ENCODE measurements around the gene FAM163A.
"Not testable (repeated sequence)": the region's sequence is repeated elsewhere in the genome, so short reads cannot be mapped to it uniquely, and the experiment has no call there.

Gene FAM163A

DNA sequence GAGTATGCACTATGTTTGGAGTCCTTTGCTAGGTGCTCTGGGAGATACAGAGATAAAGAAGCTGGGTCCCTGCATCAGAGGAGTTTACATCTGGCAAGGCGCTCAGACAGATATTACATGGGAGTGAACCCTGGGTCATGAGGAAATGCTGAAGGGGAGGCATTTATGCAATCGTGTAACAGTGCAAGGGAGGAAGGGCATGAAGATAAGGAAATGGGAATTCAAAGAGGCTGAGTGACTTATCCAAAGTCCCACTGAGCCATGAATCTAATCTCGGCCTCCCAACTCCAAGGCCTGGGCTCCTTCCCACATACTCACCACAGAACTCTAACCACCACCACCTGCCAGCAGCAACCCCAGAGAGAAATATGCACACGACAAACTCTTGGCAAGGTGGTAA, 51.6 kb downstream of the FAM163A start:
- DNase-seq = no peak

- no peak for DNase-seq
Measured at GRCh38 chr1:179798213-179798863, 55.2 kb downstream of the FAM163A start.

DNA sequence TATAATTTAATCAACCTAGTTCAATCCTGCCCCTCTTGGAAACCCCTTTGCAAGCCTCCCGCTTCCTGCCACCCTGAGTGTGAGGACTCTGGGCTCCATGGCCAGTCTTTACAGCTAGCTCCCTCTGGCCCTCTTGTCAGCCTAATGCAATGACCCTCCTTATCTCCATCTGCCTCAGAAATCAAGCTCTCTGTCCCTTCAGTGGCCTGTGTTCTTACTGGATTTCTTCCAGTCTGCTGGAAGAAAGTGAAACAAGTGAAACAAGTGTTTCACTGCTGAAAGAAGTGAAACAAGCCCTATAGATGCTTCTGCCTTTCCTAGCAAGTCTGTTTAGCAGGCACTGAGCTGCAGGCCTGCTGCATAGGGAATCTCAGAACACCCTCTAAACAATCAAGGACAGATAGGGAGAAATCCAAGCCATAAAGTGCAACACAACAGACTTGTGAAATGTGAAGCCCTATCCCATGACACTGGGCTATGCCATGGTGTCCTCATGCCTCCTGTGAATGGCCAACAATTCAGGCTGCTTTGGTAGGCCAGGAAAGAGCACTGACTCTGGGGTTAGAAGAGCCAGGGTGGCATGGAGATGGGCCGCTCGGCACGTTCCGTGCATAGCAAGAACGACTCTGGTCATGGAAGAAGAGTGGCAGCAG, 55.9 kb downstream of the FAM163A start:
- no peak for DNase-seq

GRCh38 chr1:179800481-179800880, 57.4 kb downstream of the FAM163A start:
- DNase-seq = no peak

DNA sequence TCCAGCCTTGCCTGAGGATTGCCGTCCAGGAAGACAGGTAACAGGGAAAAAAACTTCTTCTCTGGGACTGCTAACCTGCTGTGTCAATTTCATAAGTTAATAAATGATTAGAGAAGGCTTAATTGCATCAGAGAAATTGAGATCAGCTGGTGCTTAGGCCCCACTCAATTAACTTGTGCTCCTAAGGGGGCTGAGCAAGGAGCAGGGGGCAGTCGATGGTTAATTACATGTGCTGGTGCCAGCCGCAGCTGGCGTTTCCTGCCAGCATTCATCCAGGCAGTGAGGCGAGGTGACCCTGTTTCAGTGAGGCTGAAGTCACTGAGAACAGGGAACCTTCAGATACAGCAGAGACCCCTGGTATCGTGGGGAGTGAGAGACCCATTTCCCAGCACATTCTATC, 60.0 kb downstream of the FAM163A start:
- no peak for DNase-seq

GRCh38 chr1:179803918-179804317, 60.8 kb downstream of the FAM163A start:
- no peak for DNase-seq

DNA sequence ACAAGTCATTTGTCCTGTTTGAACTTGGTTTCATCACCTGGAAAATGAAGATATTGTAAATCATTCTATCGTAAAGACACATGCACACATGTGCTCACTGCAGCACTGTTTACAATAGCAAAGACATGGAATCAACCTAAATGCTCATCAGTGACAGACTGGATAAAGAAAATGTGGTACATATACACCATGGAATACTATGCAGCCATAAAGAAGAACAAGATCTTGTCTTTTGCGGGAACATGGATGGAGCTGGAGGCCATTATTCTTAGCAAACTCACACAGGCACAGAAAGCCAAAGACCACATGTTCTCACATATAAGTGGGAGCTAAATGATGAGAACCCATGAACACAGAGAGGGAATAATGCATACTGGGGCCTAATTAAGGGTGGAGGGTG, 61.3 kb downstream of the FAM163A start:
- not testable (repeated sequence) for DNase-seq

- no peak for DNase-seq
Measured at GRCh38 chr1:179805291-179806195, 62.5 kb downstream of the FAM163A start.

- no peak for DNase-seq
Measured at GRCh38 chr1:179806333-179806732, 63.2 kb downstream of the FAM163A start.

- DNase-seq = no peak
Measured at GRCh38 chr1:179807291-179807690, 64.2 kb downstream of the FAM163A start.

- no peak for DNase-seq
Measured at GRCh38 chr1:179807691-179808485, 64.8 kb downstream of the FAM163A start.

- no peak for DNase-seq
Measured at GRCh38 chr1:179808503-179808902, 65.4 kb downstream of the FAM163A start.

- peak; percentile 34 to 50 for DNase-seq
Measured at GRCh38 chr1:179809506-179810366, 66.6 kb downstream of the FAM163A start.

DNA sequence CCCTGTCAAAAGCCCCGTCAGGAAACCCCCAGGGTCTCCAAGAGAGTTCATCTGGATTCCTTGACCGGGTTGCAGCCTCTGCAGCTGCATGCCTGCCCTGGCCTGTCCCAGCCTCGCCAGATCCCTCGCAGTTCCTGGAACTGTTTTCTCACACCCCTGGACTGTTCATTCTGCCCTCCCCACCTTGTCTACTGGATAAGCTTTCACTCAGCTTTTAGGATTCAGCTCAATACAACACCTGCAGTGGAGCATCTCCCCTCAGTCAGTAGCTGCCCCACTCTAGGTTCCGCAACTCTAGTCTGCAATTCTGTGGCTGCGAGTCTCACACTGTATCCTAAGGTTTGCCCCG, 67.2 kb downstream of the FAM163A start:
- DNase-seq = no peak

DNA sequence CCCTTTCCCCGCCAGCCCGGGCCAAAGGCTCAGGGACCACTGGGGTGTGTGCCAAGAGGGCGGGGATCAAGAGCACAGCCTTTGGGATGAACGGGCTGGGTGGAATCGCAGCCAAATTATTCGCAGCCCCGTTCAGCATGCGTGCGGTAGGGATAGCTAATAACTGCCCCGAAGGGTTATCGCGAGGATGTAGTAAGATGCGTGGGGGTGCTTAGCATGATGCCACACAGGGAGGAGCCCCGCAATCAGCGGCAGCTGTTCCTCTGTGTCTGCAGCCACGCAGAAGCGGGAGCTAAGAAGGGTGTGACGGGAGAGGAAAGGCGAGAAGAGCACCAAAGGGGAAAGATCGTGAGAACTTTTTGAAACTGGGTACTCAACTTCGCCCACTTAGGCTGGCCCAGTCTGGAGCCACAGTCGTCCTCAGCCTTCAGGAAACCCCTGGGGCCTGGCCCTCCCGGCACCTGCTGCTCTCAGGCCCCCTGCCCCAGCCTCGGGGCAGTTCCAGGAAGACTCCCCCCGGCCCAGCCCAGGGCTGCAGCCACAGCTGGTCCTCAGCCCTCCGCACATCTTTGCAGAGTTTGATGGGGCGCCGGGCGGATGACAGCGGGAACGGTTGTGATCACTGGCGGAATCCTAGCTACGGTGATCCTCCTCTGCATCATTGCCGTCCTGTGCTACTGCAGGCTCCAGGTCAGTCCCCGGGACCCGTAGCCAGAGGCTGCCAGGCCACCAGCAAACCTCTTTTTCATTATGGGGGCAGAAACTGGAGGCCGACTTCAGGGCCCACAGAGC, 69.6 kb downstream of the FAM163A start:
- no peak for DNase-seq

GRCh38 chr1:179813626-179814545, 70.8 kb downstream of the FAM163A start:
- DNase-seq = no peak

GRCh38 chr1:179814546-179814838, 71.4 kb downstream of the FAM163A start:
- DNase-seq = no peak

GRCh38 chr1:179815641-179816040, 72.5 kb downstream of the FAM163A start:
- DNase-seq = no peak

GRCh38 chr1:179816196-179816960, 73.3 kb downstream of the FAM163A start:
- DNase-seq = no peak
